ENCODE measurements around the gene FBXL19. TPM values are rescaled to one million over a fixed set of nuclear protein-coding genes. Genes with fewer than 3 reads are reported as not detected.
A peak's percentile ranks its signal among the peaks of the same experiment; 100 is the strongest.

FBXL19 gene
- total and polyA plus RNA-seq, 2 of the 13 experiments (the other 11 are each of a cell fraction or from before 2014, with no cell fraction given), result 6.0 to 13.7 TPM

DNA sequence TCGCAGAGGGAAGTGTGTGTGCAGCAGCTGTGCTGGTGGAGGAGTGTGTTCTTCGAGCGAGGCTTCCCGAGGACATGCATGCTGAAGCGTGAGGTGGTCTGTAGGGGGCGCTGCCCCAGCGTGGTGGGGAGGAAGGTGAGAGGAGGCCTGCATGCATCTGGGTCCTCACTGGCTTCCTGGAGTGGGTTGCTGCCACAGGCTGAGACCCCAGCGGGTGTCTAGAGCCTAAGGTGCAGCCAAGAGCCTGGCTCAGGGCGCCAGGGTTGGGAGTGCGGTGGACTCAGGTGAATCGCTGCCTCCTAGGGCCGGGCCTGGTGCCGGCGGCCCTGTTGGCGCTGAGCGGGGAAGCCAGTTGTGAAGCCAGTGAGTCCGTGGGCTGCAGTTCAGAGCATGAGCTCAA, 54.1 kb downstream of the FBXL19 start:
- Histone ChIP-seq H3K9me3 (ENCODE audit: low read length) (no peaks in the 10 kb centered on the region), H3K27me3 (ENCODE audit: control insufficient read depth in 1 of 2, insufficient read depth in 2 of 2, low read length in 2 of 2) (no peaks in the 10 kb centered on the region), H3K79me2 (ENCODE audit: insufficient read depth, low read length) (no peaks in the 10 kb centered on the region), H3K9ac (ENCODE audit: insufficient read depth, low read depth, low read length) (no peak overlapping the region), H3K36me3 (replicated peaks in 1 of 2; ENCODE audit: control insufficient read depth in 1 of 2, insufficient read depth in 2 of 2, low read length in 2 of 2) (peaks cover 50 to 82% of the 10 kb centered on the region in 2 experiments), H3K4me2 (ENCODE audit: low read depth, low read length) (no peak overlapping the region), H3K4me1 (ENCODE audit: insufficient read depth, low read length) (no peaks in the 10 kb centered on the region), H2AFZ (ENCODE audit: low read length) (no peak overlapping the region), H4K20me1 (ENCODE audit: insufficient read depth, low read length) (no peaks in the 10 kb centered on the region; the same call in 1 of the 2 replicates), H3K27ac (ENCODE audit: extremely low read length, insufficient read depth, low read length) (no peak overlapping the region), H3K4me3 (replicated peaks in 1 of 3; ENCODE audit: insufficient read depth in 1 of 3, low read depth in 2 of 3, low read length in 3 of 3) (no peak overlapping the region)
- in situ Hi-C loops (cut with HindIII; ENCODE audit: extremely low pct_ligation_motif_present, low pct_unique_long_range_greater_than_20kb) (loop anchor here (25.0 kb wide), 1 partner anchor 735 kb away; a partner anchor contains a TSS), intact Hi-C loops (cut with micrococcal nuclease; ENCODE audit: unreplicated experiment) (no loop called here)
- 87% methylated on average over 15 of the region's 17 CpGs for WGBS (ENCODE audit: low lambda C conversion rate)
- ChIA-PET CTCF (ENCODE audit: low intra/inter-chr PET ratio, low total read pairs) (interaction anchor here (0.8 kb wide), 1 partner anchor 24 kb away, joined by 4 read pairs; no protein-coding TSS in a partner anchor), POLR2A (no interaction called here)
- ATAC-seq, result peak; percentile 37
- no peak for DNase-seq (ENCODE audit: low spot score)
- FAIRE-seq, result no peak
- BruUV-seq (replicated peaks), result no TSS peak
- TF ChIP-seq, protein P1, sequence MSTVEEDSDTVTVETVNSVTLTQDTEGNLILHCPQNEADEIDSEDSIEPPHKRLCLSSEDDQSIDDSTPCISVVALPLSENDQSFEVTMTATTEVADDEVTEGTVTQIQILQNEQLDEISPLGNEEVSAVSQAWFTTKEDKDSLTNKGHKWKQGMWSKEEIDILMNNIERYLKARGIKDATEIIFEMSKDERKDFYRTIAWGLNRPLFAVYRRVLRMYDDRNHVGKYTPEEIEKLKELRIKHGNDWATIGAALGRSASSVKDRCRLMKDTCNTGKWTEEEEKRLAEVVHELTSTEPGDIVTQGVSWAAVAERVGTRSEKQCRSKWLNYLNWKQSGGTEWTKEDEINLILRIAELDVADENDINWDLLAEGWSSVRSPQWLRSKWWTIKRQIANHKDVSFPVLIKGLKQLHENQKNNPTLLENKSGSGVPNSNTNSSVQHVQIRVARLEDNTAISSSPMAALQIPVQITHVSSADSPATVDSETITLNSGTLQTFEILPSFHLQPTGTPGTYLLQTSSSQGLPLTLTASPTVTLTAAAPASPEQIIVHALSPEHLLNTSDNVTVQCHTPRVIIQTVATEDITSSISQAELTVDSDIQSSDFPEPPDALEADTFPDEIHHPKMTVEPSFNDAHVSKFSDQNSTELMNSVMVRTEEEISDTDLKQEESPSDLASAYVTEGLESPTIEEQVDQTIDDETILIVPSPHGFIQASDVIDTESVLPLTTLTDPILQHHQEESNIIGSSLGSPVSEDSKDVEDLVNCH (CRISPR knock-in tag; IDR thresholded peaks at IDR 0.05), result no peak
- TF ChIP-seq CBFB (CRISPR knock-in tag; IDR thresholded peaks at IDR 0.05) (no peak), ZNF263 (CRISPR knock-in tag; IDR thresholded peaks at IDR 0.05) (peak; percentile 54; the same call in 1 of the 2 replicates), CTCF (CRISPR knock-in tag; IDR thresholded peaks at IDR 0.05) (peak; percentile 56), AGO2 (optimal IDR thresholded peaks at IDR 0.05; ENCODE audit: low read depth, low read length) (peak; percentile 58), STAG1 (CRISPR knock-in tag; IDR thresholded peaks at IDR 0.05) (peak; percentile 48), CSRNP1 (CRISPR knock-in tag; IDR thresholded peaks at IDR 0.05) (no peak), ZNF382 (CRISPR knock-in tag; IDR thresholded peaks at IDR 0.05; ENCODE audit: borderline replicate concordance) (no peak), AGO1 (IDR thresholded peaks at IDR 0.05; ENCODE audit: low read depth, low read length, poor library complexity, severe bottlenecking) (no peak), ZNF639 (CRISPR knock-in tag; conservative IDR thresholded peaks at IDR 0.05) (no peak), ZBTB33 (CRISPR knock-in tag; IDR thresholded peaks at IDR 0.05) (peak; percentile 97), HMG20A (CRISPR knock-in tag; IDR thresholded peaks at IDR 0.05; ENCODE audit: borderline replicate concordance) (no peak), ARNTL (CRISPR knock-in tag; IDR thresholded peaks at IDR 0.05) (no peak), ZEB1 (IDR thresholded peaks at IDR 0.05; ENCODE audit: insufficient replicate concordance, low read depth) (no peak), ZNF496 (CRISPR knock-in tag; IDR thresholded peaks at IDR 0.05; ENCODE audit: insufficient replicate concordance) (no peak), RBFOX2 (IDR thresholded peaks at IDR 0.05; ENCODE audit: low read depth, low read length) (peak; percentile 46; the same call in 1 of the 2 replicates)

All from HepG2 (cell line).